ENCODE results near the gene CEP126. TPM values are rescaled to one million over a fixed set of nuclear protein-coding genes. Genes with fewer than 3 reads are reported as not detected.
A peak's percentile ranks its signal among the peaks of the same experiment; 100 is the strongest.

CEP126 gene
- total RNA-seq, 4 donors from 2014 or later = 4.7 to 9.2 (median 7.1) TPM

- DNase-seq = peak in 1 of 2 donors; percentile 48
- no peaks in the 10 kb centered on the region for H3K9me3 ChIP-seq
- intact Hi-C loops (cut with DNase I; ENCODE audit: low total_unique reads) = no loop called here
- H3K4me1 ChIP-seq = peaks cover 0 to 5% of the 10 kb centered on the region in 2 donors
- no peaks in the 10 kb centered on the region for H3K36me3 ChIP-seq
- peak overlapping the region; percentile 76 to 83 for H3K4me3 ChIP-seq
- TF ChIP-seq POLR2A (IDR thresholded peaks at IDR 0.05) = no peak
- no peak for TF ChIP-seq CTCF (IDR thresholded peaks at IDR 0.05)
- no peaks in the 10 kb centered on the region for H3K27me3 ChIP-seq
- H3K27ac ChIP-seq = peak overlapping the region; percentile 86 to 94
Measured at GRCh38 chr11:101914341-101914737, 471 bp upstream of the CEP126 start.

- intact Hi-C loops (cut with DNase I; ENCODE audit: low total_unique reads) = no loop called here
Measured at GRCh38 chr11:101915791-101916291, 1.0 kb downstream of the CEP126 start.

GRCh38 chr11:101916422-101916821 is 1.6 kb downstream of the CEP126 start, which contains the start of gene ANGPTL5:
ANGPTL5 (minus strand) TSS chr11:101916522; CDS start chr11:101907909, 8,613 bp downstream.
- Histone ChIP-seq H3K36me3 (no peaks in the 10 kb centered on the region), H3K27me3 (no peaks in the 10 kb centered on the region), H3K27ac (peak within 1 kb of the TSS; percentile 86 to 94), H3K4me1 (peaks cover 0 to 5% of the 10 kb centered on the region in 2 donors), H3K4me3 (peak within 1 kb of the TSS; percentile 76 to 83), H3K9me3 (no peaks in the 10 kb centered on the region)
- DNase-seq = no peak
- TF ChIP-seq POLR2A (IDR thresholded peaks at IDR 0.05) = no peak
- TF ChIP-seq CTCF (IDR thresholded peaks at IDR 0.05) = no peak
- intact Hi-C loops (cut with DNase I; ENCODE audit: low total_unique reads) = no loop called here

More at GRCh38 chr11:101915791-101916291, 1.0 kb downstream of the CEP126 start:
- H3K4me3 ChIP-seq = peak overlapping the region; percentile 76 to 83
- TF ChIP-seq POLR2A (IDR thresholded peaks at IDR 0.05) (no peak), CTCF (IDR thresholded peaks at IDR 0.05) (no peak)
- no peaks in the 10 kb centered on the region for H3K36me3 ChIP-seq
- peaks cover 0 to 5% of the 10 kb centered on the region in 2 donors for H3K4me1 ChIP-seq
- no peak for DNase-seq
- no peaks in the 10 kb centered on the region for H3K9me3 ChIP-seq
- H3K27me3 ChIP-seq = no peaks in the 10 kb centered on the region
- peak overlapping the region; percentile 86 to 94 for H3K27ac ChIP-seq

GRCh38 chr11:101917226-101917625 is 2.4 kb downstream of the CEP126 start:
- Histone ChIP-seq H3K9me3 (no peaks in the 10 kb centered on the region), H3K36me3 (no peaks in the 10 kb centered on the region), H3K4me1 (peaks cover 0 to 5% of the 10 kb centered on the region in 2 donors), H3K4me3 (no peak overlapping the region), H3K27ac (no peak overlapping the region), H3K27me3 (no peaks in the 10 kb centered on the region)
- no peak for TF ChIP-seq CTCF (IDR thresholded peaks at IDR 0.05)
- no peak for TF ChIP-seq POLR2A (IDR thresholded peaks at IDR 0.05)
- DNase-seq = no peak
- intact Hi-C loops (cut with DNase I; ENCODE audit: low total_unique reads) = no loop called here

- no peaks in the 10 kb centered on the region for H3K4me1 ChIP-seq
- H3K27ac ChIP-seq = no peak overlapping the region
- TF ChIP-seq POLR2A (IDR thresholded peaks at IDR 0.05) (no peak), CTCF (IDR thresholded peaks at IDR 0.05) (no peak)
- no peaks in the 10 kb centered on the region for H3K27me3 ChIP-seq
- intact Hi-C loops (cut with DNase I; ENCODE audit: low total_unique reads) = no loop called here
- no peaks in the 10 kb centered on the region for H3K36me3 ChIP-seq
- H3K4me3 ChIP-seq = no peak overlapping the region
- DNase-seq = no peak
- H3K9me3 ChIP-seq = no peaks in the 10 kb centered on the region
Measured at GRCh38 chr11:101920992-101921391, 6.2 kb downstream of the CEP126 start.

Data from uterus (tissue), 4 donors.